Fibroblast of gingiva (primary cell): Measurements from ENCODE around the gene VAMP3.
"Not testable (repeated sequence)": the region's sequence is repeated elsewhere in the genome, so short reads cannot be mapped to it uniquely, and the experiment has no call there.

Source experiments
- DNase-seq: peaks from one replicate; pipeline ENCODE4 v3.0.0-alpha.2; 2011; ENCODE audit warnings: low read depth

The VAMP3 gene

GRCh38 chr1:7768583-7768982 is 2.5 kb upstream of the VAMP3 start:
- DNase-seq: no peak

DNA sequence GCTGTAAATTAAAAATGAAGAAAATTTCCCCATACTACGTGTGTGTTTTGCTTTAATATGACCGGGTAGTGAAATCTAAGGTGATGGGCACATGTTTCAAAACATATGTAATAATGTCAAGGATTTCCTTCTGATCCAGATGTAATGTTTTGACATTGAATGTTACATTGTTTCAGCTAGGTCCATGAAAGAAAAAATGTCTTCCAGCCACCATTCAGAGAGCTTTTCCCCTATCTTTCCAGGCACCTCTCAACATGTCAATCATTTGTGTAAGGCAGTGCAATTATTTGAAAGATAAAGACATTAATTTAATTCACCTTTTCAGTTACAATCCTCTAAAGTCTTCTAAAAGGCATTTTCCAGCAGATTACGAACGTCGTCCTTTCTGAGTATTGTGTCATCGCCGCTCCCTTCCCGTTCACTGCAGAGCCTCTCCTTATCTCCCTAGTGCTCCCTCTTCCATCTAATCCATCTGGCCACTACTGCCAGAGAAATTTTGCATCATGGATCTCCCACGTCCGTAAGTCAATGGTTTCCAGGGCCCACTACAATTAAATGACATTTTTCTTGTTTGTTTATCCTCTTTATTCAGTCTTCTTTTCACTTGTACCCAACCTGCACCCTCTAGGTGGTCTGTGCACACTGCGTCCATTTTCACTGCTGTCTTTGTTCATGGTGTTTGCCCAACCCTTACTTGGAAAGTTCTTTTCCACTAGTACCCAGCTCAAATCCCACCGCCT is 1.3 kb upstream of the VAMP3 start:
- DNase-seq: no peak

DNA sequence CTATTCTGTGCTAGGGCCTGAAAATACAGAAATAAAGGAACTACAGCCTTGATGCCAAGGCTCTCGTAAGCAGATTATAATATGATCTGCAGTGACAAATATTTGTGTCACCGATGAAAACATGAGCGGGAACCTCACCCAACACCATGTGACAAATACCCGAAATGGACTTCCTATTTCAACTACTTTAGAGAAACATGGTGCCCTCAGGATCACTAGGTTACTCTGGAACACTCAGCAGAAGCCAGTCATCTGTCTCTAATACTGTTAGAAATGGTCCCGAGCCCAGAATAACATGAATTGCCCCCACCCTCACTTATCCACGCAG is 463 bp upstream of the VAMP3 start:
- no peak for DNase-seq

DNA sequence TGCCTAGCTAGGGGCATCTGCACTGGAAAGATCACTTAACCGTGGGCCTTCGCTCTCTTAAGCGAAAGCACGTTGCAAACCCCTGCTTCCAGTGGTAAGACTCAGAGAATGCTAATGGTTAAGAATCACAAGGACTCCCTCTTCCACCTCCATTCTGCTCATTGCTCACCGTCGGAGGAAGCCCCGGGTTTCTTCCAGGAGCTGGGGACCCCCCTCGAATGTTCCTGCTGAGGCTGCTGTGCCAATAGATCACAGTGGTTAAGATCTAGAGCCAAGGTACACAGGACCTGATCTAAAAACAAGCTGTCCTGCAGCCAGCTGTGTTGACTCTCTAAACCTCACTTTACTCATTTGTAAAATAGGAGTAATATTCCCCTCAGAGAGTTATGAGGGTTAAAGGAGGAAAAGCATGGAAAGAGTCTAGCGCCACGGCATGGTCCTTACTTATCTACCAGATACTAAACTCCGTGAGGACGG is 765 bp downstream of the VAMP3 start:
- no peak for DNase-seq

DNA sequence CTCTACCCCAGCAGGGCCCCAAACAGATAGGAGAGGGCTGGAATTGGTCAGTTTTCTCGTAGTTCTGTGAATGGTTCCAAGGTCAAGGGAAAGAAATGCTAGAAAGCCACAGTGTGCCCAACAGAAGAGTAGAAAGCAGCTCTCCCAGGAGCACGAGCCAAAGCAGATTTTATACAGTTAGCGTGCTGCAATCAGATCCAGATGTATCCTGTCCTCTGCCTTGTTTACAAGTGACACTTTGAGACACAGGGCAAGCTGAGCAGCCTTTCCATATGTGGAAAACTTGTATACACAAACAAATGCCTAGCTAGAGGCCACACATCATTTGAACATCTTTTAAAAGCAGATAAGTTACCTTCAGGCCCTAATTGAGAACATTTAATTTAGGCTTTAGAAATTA is 6.5 kb downstream of the VAMP3 start:
- no peak for DNase-seq

DNA sequence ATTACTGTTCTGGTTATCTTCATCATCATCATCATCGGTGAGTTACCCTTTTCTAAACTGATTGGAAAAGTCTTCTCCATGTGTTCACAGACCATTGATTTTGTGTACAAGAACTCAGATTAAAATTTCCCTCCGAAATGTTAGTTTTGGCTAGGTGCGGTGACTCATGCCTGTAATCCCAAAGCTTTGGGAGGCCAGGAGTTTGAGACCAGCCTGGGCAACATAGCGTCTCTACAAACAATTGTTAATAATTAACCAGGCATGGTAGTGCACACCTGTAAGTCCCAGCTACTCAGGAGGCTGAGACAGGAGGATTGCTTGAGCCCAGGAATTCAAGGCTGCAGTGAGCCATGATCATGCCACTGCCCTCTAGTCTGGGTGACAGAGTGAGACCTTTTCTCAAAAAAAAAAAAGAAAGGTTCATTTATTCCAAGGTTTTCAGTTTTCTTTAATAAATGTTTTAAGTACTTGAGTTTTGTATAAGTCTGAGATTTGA is 7.1 kb downstream of the VAMP3 start:
- no peak for DNase-seq

- no peak for DNase-seq
Measured at GRCh38 chr1:7780976-7781375, 9.9 kb downstream of the VAMP3 start.

DNA sequence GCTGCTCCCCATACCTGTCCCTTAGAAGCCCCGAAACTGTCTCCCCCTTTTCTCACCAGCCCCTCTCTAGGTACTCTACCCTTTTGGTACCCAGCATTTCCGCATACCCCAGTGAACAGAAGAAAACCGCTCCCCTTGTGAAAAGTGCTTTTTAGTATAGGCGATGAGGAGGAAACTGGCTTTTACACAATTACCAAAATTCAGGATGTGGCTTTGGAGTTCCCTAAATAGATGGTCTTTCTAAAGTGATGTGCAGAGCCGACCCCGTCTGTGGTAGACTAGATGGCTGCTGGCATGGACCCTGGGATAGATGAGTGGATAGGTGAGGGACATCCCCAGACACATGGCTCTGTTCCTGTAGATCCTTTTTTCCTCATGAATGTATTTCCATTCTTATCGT is 10.4 kb downstream of the VAMP3 start:
- DNase-seq: no peak

DNA sequence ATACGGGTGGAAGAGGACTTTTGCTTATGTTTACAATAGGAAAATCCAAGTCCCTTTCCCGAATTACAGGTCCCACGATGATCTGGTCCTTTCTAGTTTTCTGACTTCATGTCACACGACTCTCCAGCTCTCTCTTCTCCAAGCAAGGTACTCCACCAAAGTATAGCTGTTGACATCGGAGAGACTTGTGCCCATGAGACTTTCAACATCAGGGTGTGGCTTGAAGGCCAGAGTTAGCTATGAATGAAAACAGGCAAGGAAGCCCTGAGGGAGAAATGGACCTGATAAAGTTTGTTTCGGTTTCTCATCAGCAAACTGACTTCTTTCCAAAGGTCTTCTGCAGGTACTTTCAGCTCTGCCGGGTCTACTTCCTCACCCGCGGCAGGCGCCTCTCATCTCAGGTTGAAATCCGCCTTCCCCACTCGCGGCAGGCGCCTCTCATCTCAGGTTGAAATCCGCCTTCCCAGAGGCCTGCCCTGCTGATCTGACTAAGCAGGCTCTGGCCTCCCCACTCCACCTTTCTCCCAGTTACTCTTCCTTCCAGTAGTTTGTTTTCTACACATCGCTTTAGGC is 10.9 kb downstream of the VAMP3 start:
- DNase-seq: no peak

DNA sequence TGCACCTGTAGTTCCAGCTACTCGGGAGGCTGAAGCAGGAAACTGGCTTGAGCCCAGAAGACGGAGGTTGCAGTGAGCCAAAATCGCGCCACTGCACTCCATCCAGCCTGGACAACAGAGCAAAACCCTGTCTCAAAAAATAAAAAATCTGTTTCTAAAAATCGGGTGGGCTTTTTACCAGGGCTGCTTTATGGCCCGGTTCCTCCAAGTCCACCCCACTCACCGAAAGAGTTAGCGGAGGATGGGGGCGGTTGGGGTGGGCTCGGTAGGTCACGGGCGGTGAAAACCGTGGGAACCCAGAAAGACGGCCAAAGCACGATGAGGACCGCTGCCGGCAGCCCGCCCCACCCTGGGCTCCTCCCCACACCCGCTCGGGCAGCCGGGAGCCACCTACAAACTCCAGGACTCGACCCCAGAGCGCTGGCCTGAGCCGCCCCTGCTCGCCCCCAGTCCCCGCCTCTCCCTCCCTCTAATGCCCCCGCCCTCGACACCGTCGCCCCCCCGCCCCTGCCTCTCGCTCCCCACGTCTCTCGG is 12.1 kb downstream of the VAMP3 start:
- peak; percentile 16 for DNase-seq

- DNase-seq: peak; percentile 94
Measured at GRCh38 chr1:7783826-7784491, 12.9 kb downstream of the VAMP3 start, which contains the start of gene PER3. PER3 (plus strand) TSS chr1:7784291; CDS start chr1:7784878, 587 bp downstream.

- no peak for DNase-seq
Measured at GRCh38 chr1:7784492-7785071, 13.5 kb downstream of the VAMP3 start.

DNA sequence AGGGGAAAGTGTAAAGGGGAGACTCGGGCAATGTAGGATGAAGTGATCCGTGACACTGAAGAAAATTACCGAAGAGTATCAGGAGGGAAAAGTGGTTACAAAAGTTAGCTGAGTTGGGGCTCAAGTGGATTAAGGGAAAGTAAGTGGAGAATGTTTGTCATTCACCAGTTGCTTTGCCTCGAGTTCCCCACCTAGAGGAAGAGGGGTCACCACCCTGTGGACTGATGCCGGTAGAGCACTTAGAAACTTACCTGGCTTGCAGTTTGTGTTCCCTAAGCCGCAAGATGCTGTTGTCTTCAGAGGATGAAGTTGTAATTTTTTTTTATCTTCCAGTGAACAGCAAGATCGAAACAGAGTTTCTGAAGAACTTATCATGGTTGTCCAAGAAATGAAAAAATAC is 14.0 kb downstream of the VAMP3 start:
- DNase-seq: no peak

DNA sequence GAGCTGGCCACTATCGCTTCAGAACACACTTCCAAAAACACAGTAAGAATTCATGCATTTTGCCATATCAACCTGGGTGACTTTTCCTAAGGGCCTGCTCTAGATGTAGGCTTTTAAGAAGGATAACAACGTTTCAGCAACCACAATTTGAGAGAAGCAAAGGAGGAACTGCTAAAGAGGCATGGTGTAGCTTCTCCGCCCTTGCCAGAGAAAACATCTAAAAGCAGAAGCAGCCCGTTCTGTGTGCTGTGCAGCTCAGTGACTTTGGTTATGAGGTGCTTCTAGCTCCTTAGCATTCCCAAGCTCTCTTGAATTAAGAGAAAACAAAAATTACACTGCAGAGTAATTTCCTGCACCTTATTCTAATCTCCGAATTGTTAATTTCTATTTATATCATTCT is 15.7 kb downstream of the VAMP3 start:
- no peak for DNase-seq

GRCh38 chr1:7789828-7790227 is 18.7 kb downstream of the VAMP3 start:
- DNase-seq: no peak

DNA sequence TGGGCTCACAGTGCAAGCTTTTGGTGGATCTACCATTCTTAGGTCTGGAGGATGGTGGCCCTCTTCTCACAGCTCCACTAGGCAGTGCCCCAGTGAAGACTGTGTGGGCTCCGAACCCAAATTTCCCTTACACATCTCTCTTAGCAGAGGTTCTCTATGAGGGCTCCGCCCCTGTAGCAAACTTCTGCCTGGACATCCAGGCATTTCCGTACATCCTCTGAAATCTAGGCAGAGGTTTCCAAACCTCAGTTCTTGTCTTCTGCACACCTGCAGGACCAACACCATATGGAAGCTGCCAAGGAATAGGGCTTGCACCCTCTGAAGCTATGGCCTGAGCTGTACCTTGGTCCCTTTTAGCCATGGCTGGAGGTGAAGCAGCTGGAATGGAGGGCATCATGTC is 19.9 kb downstream of the VAMP3 start:
- DNase-seq: not testable (repeated sequence)

DNA sequence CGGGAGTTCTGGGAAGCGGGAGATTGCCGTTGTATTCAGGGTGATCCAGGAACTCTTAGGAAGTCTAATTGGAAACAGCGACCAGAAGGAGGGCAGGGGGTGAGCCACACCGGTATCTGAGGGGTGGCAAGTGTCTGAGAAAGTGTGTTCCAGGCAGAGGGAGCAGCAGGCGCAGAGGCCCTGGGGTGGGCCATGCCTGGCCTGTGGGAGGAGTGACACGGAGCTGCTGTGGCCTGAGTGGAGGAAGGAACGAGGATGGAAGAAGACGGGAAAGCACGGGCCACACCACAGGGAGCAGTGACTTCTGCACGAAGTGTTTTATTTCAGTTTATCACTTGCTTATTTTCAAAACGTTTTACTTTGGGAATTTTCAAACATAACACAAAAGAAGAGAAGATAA is 24.3 kb downstream of the VAMP3 start:
- no peak for DNase-seq

DNA sequence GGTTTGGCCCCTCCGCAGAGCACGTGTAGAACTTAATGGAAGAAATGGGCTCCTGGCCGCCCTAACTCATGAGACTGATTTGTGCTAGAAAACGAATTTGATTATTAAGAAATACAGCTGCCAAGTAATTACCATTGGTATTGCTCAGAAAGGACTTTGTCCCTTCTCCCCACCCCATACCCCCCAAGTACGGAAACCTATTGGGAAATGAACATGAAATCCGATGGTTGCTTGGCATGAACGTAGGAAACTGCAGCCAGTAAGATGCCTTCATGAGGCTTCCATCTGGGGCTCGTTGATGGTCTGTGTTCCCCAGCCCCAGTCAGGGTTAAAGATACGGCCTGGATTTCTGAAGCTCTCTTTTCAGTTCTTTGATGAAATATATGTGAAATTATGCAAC is 34.4 kb downstream of the VAMP3 start:
- DNase-seq: no peak

DNA sequence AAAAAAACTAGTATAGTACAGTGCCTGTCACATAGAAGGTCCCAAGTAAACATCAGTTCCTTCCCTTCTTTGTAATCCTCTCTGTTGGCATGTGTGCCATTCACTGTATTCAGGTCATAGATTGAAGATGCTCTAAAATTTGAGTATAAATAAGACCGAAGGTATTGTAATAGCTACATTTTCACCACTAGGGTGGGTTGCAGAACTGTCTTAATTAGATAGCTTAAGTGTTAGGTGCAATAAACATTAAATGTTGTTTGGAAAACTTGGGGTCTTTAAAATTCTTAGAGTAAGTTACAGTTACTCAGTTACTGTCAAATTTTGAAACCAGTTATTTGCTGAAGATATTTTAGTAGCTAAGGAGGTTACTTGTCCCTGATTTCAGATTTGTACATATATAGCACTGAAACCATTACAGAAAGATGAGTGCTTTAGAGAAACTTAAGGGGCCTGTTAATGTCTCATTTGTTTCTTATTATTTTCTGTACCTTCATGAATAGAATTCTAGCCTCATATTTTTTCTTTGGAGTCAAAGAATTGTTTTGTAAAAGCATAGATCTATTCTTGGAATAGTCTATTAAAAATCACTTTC is 37.3 kb downstream of the VAMP3 start:
- DNase-seq: peak; percentile 47

DNA sequence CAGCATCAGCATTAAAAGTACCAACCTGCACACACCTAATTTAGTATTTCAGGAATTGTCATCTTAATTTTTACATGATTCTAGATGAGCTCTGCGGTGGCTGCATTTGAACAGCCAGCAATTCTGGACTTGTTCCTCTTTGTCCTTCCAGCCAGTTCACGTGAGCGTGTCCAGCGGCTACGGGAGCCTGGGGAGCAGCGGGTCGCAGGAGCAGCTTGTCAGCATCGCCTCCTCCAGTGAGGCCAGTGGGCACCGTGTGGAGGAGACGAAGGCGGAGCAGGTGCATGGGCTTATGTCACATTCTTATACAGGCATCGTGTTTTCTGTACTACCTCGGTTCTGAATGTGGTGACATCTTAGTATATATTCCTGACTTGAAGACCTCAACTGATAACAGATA is 38.6 kb downstream of the VAMP3 start:
- no peak for DNase-seq

- peak; percentile 78 for DNase-seq
Measured at GRCh38 chr1:7810395-7810794, 39.3 kb downstream of the VAMP3 start.

DNA sequence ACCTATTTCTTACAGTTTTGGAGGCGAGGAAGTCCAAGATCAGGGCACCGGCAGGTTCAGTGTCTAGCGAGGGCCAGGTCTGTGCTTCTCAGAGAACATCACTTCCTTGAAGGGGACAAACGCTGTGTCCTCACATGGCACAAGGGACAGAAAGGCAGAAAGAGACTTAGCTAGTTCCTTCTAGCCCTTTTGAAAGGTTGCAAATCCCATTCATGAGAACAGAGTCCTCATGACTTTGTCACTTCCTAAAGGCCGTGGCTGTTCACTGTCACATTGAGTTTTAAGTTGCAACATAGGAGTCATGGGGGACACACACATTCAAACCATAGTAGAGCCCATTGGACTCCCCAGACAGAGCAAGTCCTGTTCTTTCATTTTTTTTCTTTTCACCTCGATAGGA is 40.4 kb downstream of the VAMP3 start:
- DNase-seq: no peak
